Regular cardiac myocyte (primary cell): ENCODE data around the gene RASL11B. TPM values are rescaled to one million over a fixed set of nuclear protein-coding genes. Genes with fewer than 3 reads are reported as not detected.

Source experiments
- total RNA-seq: library from RNA; depleted of rRNA; stranded (reverse); fragments of >200 nt; gene quantifications from 2 replicates; pipeline ENCODE4 v1.2.3, GENCODE V29; 2014

Gene RASL11B, protein sequence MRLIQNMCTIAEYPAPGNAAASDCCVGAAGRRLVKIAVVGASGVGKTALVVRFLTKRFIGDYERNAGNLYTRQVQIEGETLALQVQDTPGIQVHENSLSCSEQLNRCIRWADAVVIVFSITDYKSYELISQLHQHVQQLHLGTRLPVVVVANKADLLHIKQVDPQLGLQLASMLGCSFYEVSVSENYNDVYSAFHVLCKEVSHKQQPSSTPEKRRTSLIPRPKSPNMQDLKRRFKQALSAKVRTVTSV
- total RNA-seq: 0.19 and 0.28 TPM in 2 replicates

GRCh38 chr4:52861879-52862616 is at the start of gene RASL11B:
Gene RASL11B, plus strand, starts transcription at chr4:52862317. Its CDS starts 191 bp downstream, at chr4:52862508.

Other genes starting within 250 kb of the RASL11B start
- 14.1 and 15.5 TPM in 2 replicates for gene USP46, start 203.0 kb upstream of the RASL11B start, total RNA-seq
- under 0.01 TPM in 1 of 2 replicates, not detected in the other for gene ERVMER34-1, start 110.9 kb upstream of the RASL11B start, total RNA-seq